Lung microvascular endothelial cell (primary cell): ENCODE data around the gene MOV10. TPM values are rescaled to one million over a fixed set of nuclear protein-coding genes. Genes with fewer than 3 reads are reported as not detected.

Source experiments
- DNase-seq, 2 donors: peaks; one replicate each; pipeline versions ENCODE4 v3.0.0 to v3.0.0-alpha.2; 2010; ENCODE audit warnings: low read depth in 2 of 2
- total RNA-seq: library from RNA; depleted of rRNA; stranded (reverse); fragments of >200 nt; gene quantifications from 2 replicates; pipeline ENCODE4 v1.2.1, GENCODE V29; 2014

MOV10 gene
- total RNA-seq, 1 donor from 2014 or later = 39.5 TPM

DNA sequence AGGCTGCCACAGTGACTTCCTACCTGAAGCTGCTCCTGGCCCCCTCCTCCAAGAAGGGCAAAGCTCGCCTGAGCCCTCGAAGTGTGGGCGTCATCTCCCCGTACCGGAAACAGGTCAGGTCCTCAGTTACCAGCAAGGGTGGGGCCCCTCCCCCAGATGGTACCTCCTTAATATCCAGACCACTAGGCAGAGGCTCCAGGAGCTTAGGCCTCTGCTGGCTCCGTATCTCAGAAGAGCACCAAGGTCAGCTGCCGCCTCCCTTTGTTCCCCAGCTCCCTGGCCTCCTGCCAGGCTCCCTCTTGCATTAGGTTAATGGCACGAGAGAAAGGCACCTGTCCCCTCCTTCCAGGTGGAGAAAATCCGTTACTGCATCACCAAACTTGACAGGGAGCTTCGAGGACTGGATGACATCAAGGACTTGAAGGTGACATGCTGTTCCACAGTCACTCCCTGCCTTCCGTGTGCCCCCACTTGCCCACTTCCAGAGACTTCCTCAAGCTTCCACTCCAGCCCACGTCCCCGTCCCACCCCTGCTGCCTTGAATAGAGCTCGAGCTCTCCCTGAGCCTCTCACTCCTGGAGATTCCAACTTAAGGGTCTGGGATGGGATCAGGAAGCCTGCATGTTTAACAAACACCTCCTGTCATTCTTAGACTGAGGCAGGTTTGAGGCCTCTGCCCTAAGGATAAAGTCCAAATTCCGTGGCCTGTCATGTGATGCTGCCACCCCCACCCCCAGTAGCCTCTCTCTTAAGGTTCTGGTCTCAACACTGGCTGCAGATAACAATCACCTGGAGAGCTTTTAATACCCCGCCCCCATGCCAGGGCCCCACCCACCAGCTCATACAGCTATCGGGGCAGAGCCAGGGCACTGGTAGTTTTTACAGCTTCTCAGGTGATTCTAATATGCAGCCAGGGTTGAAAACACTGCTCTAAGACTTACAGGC is 24.2 kb downstream of the MOV10 start:
- DNase-seq = peak in 1 of 2 donors; percentile 28

- peak in 1 of 2 donors; percentile 12 for DNase-seq
These were observed 25.1 kb downstream of the MOV10 start for GRCh38 chr1:112699425-112700144.

- DNase-seq = peak; percentile 99
These were observed 26.1 kb downstream of the MOV10 start for GRCh38 chr1:112700290-112701226.

- no peak for DNase-seq
These were observed 27.0 kb downstream of the MOV10 start for GRCh38 chr1:112701227-112702066.

DNA sequence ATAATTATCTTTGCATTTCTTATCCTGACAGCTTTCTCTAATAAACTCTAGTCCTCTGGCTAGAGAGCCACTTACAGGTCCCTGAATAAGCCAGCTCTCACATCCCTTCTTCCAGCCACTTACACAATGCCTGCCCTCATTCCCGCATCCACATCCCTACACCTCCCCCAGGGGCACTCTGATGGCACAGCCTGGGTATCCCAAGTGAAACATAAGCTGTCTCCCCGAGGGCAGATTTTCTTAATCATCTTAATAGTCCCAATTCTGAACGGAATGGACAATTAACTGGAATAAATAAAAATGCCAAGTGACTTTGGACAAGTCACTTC is 27.6 kb downstream of the MOV10 start:
- peak in 1 of 2 donors; percentile 15 for DNase-seq

- DNase-seq = peak in 1 of 2 donors; percentile 37
These were observed 28.2 kb downstream of the MOV10 start for GRCh38 chr1:112702420-112703261.

DNA sequence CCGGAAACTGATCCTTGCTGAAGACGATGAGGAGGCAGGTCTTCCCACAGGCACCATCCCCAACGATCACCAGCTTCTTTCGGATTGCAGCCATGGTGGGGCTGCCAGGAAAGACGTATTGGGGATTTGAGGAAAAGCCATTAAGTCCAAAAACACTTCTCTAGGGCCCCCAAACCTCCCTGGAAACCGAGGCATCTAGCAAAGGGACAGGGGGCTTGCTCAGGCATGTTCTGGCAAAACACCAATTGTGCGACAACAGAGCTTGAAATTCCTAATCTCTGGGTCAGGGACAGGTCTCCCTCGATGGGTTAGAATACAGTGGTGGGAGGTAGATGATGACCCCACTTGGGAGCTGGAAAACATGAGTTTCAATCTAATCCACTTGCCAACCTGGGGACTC is 29.2 kb downstream of the MOV10 start:
- DNase-seq = no peak

DNA sequence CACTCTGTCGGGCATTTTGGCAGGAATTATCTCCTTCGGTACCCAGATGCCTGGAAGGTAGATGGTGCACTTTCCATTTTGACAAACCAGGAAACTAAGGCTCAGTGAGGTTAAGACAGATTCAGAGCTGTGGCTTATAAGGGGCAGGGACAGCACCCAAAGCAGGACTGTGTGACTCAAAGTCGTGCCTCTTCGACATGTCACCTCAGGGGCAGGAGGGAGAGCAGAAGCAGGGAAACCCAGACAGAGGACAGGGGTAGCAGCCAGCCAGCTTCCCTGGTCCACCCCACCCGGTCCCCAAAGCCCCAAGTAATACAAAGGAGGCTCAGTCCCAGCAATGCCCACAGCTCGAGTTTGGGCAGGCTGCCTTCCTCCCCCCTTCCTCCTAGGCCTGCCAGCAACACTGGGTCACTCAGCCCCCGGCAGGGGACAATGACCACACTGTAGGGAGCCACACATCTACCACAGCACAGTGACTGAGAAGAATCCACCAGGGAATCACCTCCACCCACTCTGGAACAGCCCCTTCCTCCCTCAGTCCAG is 30.0 kb downstream of the MOV10 start:
- no peak for DNase-seq

DNA sequence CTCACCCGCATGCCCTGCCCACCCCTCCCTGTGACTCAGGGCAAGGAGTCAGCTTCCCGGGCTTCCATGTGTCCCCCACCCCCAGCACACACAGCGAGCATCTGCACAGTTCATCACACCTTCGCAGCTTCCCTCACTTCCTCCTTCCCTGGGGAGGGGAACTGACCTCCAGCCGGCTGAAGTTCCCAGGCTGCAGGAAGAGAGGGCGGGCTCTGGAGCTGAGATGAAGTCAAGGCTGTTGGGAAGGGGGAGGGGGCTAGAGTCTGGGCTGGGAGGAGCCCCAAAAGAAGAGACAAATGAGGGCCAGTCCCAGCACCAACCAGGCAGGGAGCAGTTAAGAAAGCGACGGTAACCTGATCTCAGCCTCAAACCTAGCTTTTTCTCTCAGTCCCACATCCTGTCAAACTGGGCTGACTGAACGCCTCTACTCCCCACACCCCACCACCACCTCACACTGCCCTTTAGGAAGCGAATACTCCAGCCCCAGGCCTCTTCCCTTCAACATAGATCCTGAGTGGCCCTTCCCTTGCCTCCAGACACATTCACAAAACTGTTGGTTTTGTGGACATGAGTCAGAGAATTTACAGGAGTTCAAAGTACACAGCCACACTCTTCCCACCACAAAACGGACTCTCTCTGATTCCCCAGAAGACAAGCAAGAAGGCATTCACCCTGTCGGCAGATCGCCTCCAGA is 30.6 kb downstream of the MOV10 start:
- peak; percentile 45 to 97 for DNase-seq

- peak; percentile 73 to 76 for DNase-seq
These were observed 32.2 kb downstream of the MOV10 start, which contains the start of gene RHOC for GRCh38 chr1:112706505-112707220. TSS of gene RHOC (minus strand) at chr1:112707127. CDS start at chr1:112703799, 3,328 bp downstream.

DNA sequence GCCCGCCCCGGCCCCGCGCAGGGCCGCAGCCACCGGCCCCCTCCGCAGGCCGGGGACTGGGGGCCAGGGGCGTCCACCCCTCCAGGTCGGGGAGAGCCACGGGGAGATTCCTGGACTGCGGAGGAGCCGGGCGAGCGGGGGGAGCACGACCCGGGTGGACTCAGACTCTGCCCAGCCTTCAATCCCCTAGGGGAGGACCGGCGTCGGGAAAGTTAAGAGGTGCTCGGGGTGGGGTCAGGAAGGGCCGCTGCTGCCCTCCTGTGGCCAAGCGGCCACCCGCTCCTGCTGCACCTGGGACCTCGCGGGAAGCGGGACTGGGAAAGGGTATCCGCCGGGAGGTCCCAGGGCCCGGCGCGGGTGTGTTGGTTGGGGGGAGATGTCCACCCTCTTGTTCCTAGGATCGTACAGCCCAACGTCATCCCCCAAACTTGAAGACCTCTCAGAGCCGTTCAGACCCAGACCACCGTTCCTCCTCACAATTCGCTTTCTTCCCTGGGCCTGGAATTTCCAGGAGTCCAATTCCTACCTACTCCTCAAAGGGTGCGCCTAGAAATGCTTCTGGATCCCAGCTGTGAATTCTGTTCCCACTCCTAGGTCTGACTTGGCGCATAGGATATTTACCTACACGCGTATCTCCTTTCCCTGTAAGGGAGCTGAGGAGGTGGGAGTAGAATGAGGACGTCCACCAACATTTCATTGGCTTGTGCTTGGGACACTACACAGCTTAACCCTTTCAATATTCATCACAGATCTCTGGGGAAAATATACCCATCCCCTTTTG is 33.0 kb downstream of the MOV10 start:
- DNase-seq = peak; percentile 91 to 92

GRCh38 chr1:112708002-112708448 is 33.6 kb downstream of the MOV10 start:
- DNase-seq = no peak

- DNase-seq = no peak
These were observed 34.0 kb downstream of the MOV10 start for GRCh38 chr1:112708489-112708888.

DNA sequence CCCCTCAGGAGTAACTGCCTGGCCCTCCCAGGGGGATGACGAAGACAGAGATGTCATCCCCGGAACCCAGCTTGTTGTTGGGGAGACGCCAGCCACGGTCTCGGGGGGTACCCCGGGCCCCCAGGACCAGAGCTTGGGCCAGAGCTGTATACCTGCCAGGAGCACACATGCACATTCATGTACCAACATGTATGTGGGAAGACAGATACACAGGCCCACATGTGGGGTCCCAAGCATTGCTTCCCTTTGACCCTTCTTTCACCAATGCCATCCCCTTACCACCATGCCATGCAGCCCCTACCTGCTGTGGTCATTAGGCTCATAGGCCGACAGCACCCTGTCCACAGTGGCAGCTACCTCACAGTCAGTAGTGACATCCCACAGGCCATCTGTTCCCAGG is 35.7 kb downstream of the MOV10 start:
- no peak for DNase-seq

GRCh38 chr1:112710586-112710985 is 36.1 kb downstream of the MOV10 start:
- DNase-seq = no peak

DNA sequence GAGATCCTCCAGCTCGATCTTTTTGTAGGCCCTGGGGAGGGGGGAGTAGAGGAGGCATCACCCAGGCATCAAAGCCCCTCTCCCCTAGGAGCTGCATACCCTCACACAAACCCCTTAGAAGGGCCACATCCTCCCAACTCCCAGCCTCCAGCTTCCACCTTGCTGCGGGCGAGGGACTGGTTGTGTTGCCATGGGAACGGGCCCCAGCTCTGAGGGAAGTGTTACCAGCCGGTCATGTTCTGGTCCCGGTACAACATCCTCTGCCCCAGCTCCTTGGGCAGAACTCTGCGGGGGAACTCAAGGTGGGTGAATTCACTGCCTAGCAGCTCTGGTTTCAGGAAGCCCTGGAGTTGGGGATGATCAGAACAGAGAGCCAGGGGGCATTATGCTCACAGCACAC is 36.6 kb downstream of the MOV10 start:
- no peak for DNase-seq

DNA sequence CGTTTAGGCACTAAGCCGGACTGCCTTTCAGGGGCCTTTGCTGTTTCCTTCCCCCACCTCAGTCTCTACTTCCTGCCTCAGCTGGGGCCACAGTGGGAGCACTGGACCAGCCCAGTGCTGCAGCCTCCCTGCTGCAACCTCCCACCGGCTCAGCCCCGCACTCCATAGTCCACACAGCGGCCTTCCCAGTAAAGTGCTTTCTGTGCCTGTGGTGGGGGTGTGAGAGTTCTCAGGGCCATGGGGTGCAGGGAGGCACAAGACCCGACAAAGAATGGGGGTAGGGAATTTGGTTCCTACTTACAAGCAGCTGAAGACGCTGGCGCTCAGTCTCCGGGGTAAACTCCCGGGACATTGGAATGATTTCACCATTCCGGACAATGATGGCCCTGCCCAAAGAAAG is 37.2 kb downstream of the MOV10 start:
- DNase-seq = no peak
